ENCODE data around the gene GNAT2.

GNAT2 gene

GRCh38 chr1:109623601-109624161 lies 4.3 kb upstream of the GNAT2 start:
- peaks cover 22% of the 10 kb centered on the region for H3K36me3 ChIP-seq (ENCODE audit: control insufficient read depth, insufficient read depth, low read length)
- H3K9ac ChIP-seq (ENCODE audit: low read depth, low read length) = no peak overlapping the region
- H3K27me3 ChIP-seq (ENCODE audit: control insufficient read depth, insufficient read depth, low read length) = no peaks in the 10 kb centered on the region
- no peaks in the 10 kb centered on the region for H3K9me3 ChIP-seq (ENCODE audit: control insufficient read depth, insufficient read depth, low read length)
- no peak overlapping the region for H3K4me3 ChIP-seq (ENCODE audit: low read depth, low read length)
- H3K4me1 ChIP-seq (ENCODE audit: control insufficient read depth, insufficient read depth, low read length) = peaks cover 13% of the 10 kb centered on the region

- Histone ChIP-seq H3K36me3 (ENCODE audit: control insufficient read depth, insufficient read depth, low read length) (peaks cover 15% of the 10 kb centered on the region), H3K27me3 (ENCODE audit: control insufficient read depth, insufficient read depth, low read length) (no peaks in the 10 kb centered on the region), H3K9ac (ENCODE audit: low read depth, low read length) (no peak overlapping the region), H3K4me3 (ENCODE audit: low read depth, low read length) (no peak overlapping the region), H3K9me3 (ENCODE audit: control insufficient read depth, insufficient read depth, low read length) (no peaks in the 10 kb centered on the region), H3K4me1 (ENCODE audit: control insufficient read depth, insufficient read depth, low read length) (peaks cover 16% of the 10 kb centered on the region)
Measured at GRCh38 chr1:109622895-109623294, 3.5 kb upstream of the GNAT2 start.

- Histone ChIP-seq H3K9ac (ENCODE audit: low read depth, low read length) (no peak overlapping the region), H3K9me3 (ENCODE audit: control insufficient read depth, insufficient read depth, low read length) (no peaks in the 10 kb centered on the region), H3K4me1 (ENCODE audit: control insufficient read depth, insufficient read depth, low read length) (peaks cover 20% of the 10 kb centered on the region), H3K36me3 (ENCODE audit: control insufficient read depth, insufficient read depth, low read length) (peaks cover 9% of the 10 kb centered on the region), H3K27me3 (ENCODE audit: control insufficient read depth, insufficient read depth, low read length) (no peaks in the 10 kb centered on the region), H3K4me3 (ENCODE audit: low read depth, low read length) (no peak overlapping the region)
Measured at GRCh38 chr1:109622137-109622892, 2.9 kb upstream of the GNAT2 start.

- H3K4me3 ChIP-seq (ENCODE audit: low read depth, low read length) = peak overlapping the region; percentile 83
- H3K36me3 ChIP-seq (ENCODE audit: control insufficient read depth, insufficient read depth, low read length) = peaks cover 1% of the 10 kb centered on the region
- H3K4me1 ChIP-seq (ENCODE audit: control insufficient read depth, insufficient read depth, low read length) = peaks cover 25% of the 10 kb centered on the region
- H3K27me3 ChIP-seq (ENCODE audit: control insufficient read depth, insufficient read depth, low read length) = no peaks in the 10 kb centered on the region
- no peak overlapping the region for H3K9ac ChIP-seq (ENCODE audit: low read depth, low read length)
- no peaks in the 10 kb centered on the region for H3K9me3 ChIP-seq (ENCODE audit: control insufficient read depth, insufficient read depth, low read length)
Measured at GRCh38 chr1:109621379-109622136, 2.1 kb upstream of the GNAT2 start.

GRCh38 chr1:109620841-109621286 lies 1.4 kb upstream of the GNAT2 start:
- H3K4me1 ChIP-seq (ENCODE audit: control insufficient read depth, insufficient read depth, low read length) = peaks cover 25% of the 10 kb centered on the region
- H3K9me3 ChIP-seq (ENCODE audit: control insufficient read depth, insufficient read depth, low read length) = no peaks in the 10 kb centered on the region
- H3K36me3 ChIP-seq (ENCODE audit: control insufficient read depth, insufficient read depth, low read length) = no peaks in the 10 kb centered on the region
- no peaks in the 10 kb centered on the region for H3K27me3 ChIP-seq (ENCODE audit: control insufficient read depth, insufficient read depth, low read length)
- peak overlapping the region; percentile 83 for H3K4me3 ChIP-seq (ENCODE audit: low read depth, low read length)
- no peak overlapping the region for H3K9ac ChIP-seq (ENCODE audit: low read depth, low read length)

- Histone ChIP-seq H3K4me3 (ENCODE audit: low read depth, low read length) (peak overlapping the region; percentile 83), H3K9ac (ENCODE audit: low read depth, low read length) (peak overlapping the region; percentile 9), H3K36me3 (ENCODE audit: control insufficient read depth, insufficient read depth, low read length) (no peaks in the 10 kb centered on the region), H3K9me3 (ENCODE audit: control insufficient read depth, insufficient read depth, low read length) (no peaks in the 10 kb centered on the region), H3K27me3 (ENCODE audit: control insufficient read depth, insufficient read depth, low read length) (no peaks in the 10 kb centered on the region), H3K4me1 (ENCODE audit: control insufficient read depth, insufficient read depth, low read length) (peaks cover 25% of the 10 kb centered on the region)
Measured at GRCh38 chr1:109620401-109620791, 980 bp upstream of the GNAT2 start.

GRCh38 chr1:109618661-109619575 lies 498 bp downstream of the GNAT2 start:
- H3K9me3 ChIP-seq (ENCODE audit: control insufficient read depth, insufficient read depth, low read length) = no peaks in the 10 kb centered on the region
- peaks cover 25% of the 10 kb centered on the region for H3K4me1 ChIP-seq (ENCODE audit: control insufficient read depth, insufficient read depth, low read length)
- H3K27me3 ChIP-seq (ENCODE audit: control insufficient read depth, insufficient read depth, low read length) = no peaks in the 10 kb centered on the region
- no peaks in the 10 kb centered on the region for H3K36me3 ChIP-seq (ENCODE audit: control insufficient read depth, insufficient read depth, low read length)
- H3K4me3 ChIP-seq (ENCODE audit: low read depth, low read length) = peak overlapping the region; percentile 83
- H3K9ac ChIP-seq (ENCODE audit: low read depth, low read length) = peak overlapping the region; percentile 16

- H3K36me3 ChIP-seq (ENCODE audit: control insufficient read depth, insufficient read depth, low read length) = no peaks in the 10 kb centered on the region
- no peak overlapping the region for H3K9ac ChIP-seq (ENCODE audit: low read depth, low read length)
- no peaks in the 10 kb centered on the region for H3K9me3 ChIP-seq (ENCODE audit: control insufficient read depth, insufficient read depth, low read length)
- peaks cover 25% of the 10 kb centered on the region for H3K4me1 ChIP-seq (ENCODE audit: control insufficient read depth, insufficient read depth, low read length)
- H3K27me3 ChIP-seq (ENCODE audit: control insufficient read depth, insufficient read depth, low read length) = no peaks in the 10 kb centered on the region
- H3K4me3 ChIP-seq (ENCODE audit: low read depth, low read length) = no peak overlapping the region
Measured at GRCh38 chr1:109617291-109617801, 2.1 kb downstream of the GNAT2 start.

- no peak overlapping the region for H3K4me3 ChIP-seq (ENCODE audit: low read depth, low read length)
Measured at GRCh38 chr1:109616391-109616790, 3.0 kb downstream of the GNAT2 start.

GRCh38 chr1:109615879-109616278 lies 3.5 kb downstream of the GNAT2 start:
- no peaks in the 10 kb centered on the region for H3K9me3 ChIP-seq (ENCODE audit: control insufficient read depth, insufficient read depth, low read length)
- peaks cover 20% of the 10 kb centered on the region for H3K4me1 ChIP-seq (ENCODE audit: control insufficient read depth, insufficient read depth, low read length)
- H3K9ac ChIP-seq (ENCODE audit: low read depth, low read length) = no peak overlapping the region
- no peak overlapping the region for H3K4me3 ChIP-seq (ENCODE audit: low read depth, low read length)
- H3K27me3 ChIP-seq (ENCODE audit: control insufficient read depth, insufficient read depth, low read length) = no peaks in the 10 kb centered on the region
- no peaks in the 10 kb centered on the region for H3K36me3 ChIP-seq (ENCODE audit: control insufficient read depth, insufficient read depth, low read length)

More at GRCh38 chr1:109616391-109616790, 3.0 kb downstream of the GNAT2 start:
- Histone ChIP-seq H3K9me3 (ENCODE audit: control insufficient read depth, insufficient read depth, low read length) (no peaks in the 10 kb centered on the region), H3K27me3 (ENCODE audit: control insufficient read depth, insufficient read depth, low read length) (no peaks in the 10 kb centered on the region), H3K4me1 (ENCODE audit: control insufficient read depth, insufficient read depth, low read length) (peaks cover 20% of the 10 kb centered on the region), H3K36me3 (ENCODE audit: control insufficient read depth, insufficient read depth, low read length) (no peaks in the 10 kb centered on the region), H3K9ac (ENCODE audit: low read depth, low read length) (no peak overlapping the region)
